Measurements from ENCODE around the gene SCP2.

The SCP2 gene

GRCh38 chr1:52928015-52928404 lies 934 bp downstream of the SCP2 start:
- no peaks in the 10 kb centered on the region for H3K9me2 ChIP-seq (ENCODE audit: low read depth, low read length)
- no peaks in the 10 kb centered on the region for H3F3A ChIP-seq (ENCODE audit: insufficient read depth, low read length)
- TF ChIP-seq CTCF (IDR thresholded peaks at IDR 0.05; ENCODE audit: low read length) (no peak), EZH2 (IDR thresholded peaks at IDR 0.05; ENCODE audit: borderline replicate concordance, low read length) (no peak)
- no peaks in the 10 kb centered on the region for H3K79me2 ChIP-seq (ENCODE audit: insufficient read depth, low read length)
- H3K4me3 ChIP-seq (ENCODE audit: low read depth, low read length, poor library complexity, severe bottlenecking), result no peak overlapping the region
- no peaks in the 10 kb centered on the region for H3K36me3 ChIP-seq (ENCODE audit: insufficient read depth, low read length)
- no peaks in the 10 kb centered on the region for H3K9me3 ChIP-seq (ENCODE audit: low read length)
- no peaks in the 10 kb centered on the region for H4K20me1 ChIP-seq (ENCODE audit: insufficient read depth, low read length)
- H2AFZ ChIP-seq (ENCODE audit: low read length), result no peak overlapping the region
- no peak overlapping the region for H3K27ac ChIP-seq (ENCODE audit: low read depth, low read length, poor library complexity, severe bottlenecking)
- no peaks in the 10 kb centered on the region for H3K4me1 ChIP-seq (ENCODE audit: insufficient read depth, low read length, severe bottlenecking)
- no peak overlapping the region for H3K9ac ChIP-seq (ENCODE audit: low read length)
- 0 out of 2 replicates have a peak, but pooled peaks cover 4% of the 10 kb centered on the region for H3K27me3 ChIP-seq (ENCODE audit: insufficient read depth, low read length)
- no peak overlapping the region for H3K4me2 ChIP-seq (ENCODE audit: low read length)

- H3K9ac ChIP-seq (ENCODE audit: low read length), result no peak overlapping the region
- H3K27me3 ChIP-seq (ENCODE audit: insufficient read depth, low read length), result 0 out of 2 replicates have a peak, but pooled peaks cover 4% of the 10 kb centered on the region
- H3K4me2 ChIP-seq (ENCODE audit: low read length), result no peak overlapping the region
- no peak overlapping the region for H2AFZ ChIP-seq (ENCODE audit: low read length)
- H3K9me2 ChIP-seq (ENCODE audit: low read depth, low read length), result no peaks in the 10 kb centered on the region
- no peak overlapping the region for H3K27ac ChIP-seq (ENCODE audit: low read depth, low read length, poor library complexity, severe bottlenecking)
- H3K9me3 ChIP-seq (ENCODE audit: low read length), result no peaks in the 10 kb centered on the region
- H4K20me1 ChIP-seq (ENCODE audit: insufficient read depth, low read length), result no peaks in the 10 kb centered on the region
- H3K4me1 ChIP-seq (ENCODE audit: insufficient read depth, low read length, severe bottlenecking), result no peaks in the 10 kb centered on the region
- TF ChIP-seq EZH2 (IDR thresholded peaks at IDR 0.05; ENCODE audit: borderline replicate concordance, low read length) (no peak), CTCF (IDR thresholded peaks at IDR 0.05; ENCODE audit: low read length) (no peak)
- no peak overlapping the region for H3K4me3 ChIP-seq (ENCODE audit: low read depth, low read length, poor library complexity, severe bottlenecking)
- H3F3A ChIP-seq (ENCODE audit: insufficient read depth, low read length), result no peaks in the 10 kb centered on the region
- H3K79me2 ChIP-seq (ENCODE audit: insufficient read depth, low read length), result no peaks in the 10 kb centered on the region
- H3K36me3 ChIP-seq (ENCODE audit: insufficient read depth, low read length), result no peaks in the 10 kb centered on the region
These were observed 1.9 kb downstream of the SCP2 start for GRCh38 chr1:52929019-52929418.

- no peaks in the 10 kb centered on the region for H3K36me3 ChIP-seq (ENCODE audit: insufficient read depth, low read length)
- H4K20me1 ChIP-seq (ENCODE audit: insufficient read depth, low read length), result no peaks in the 10 kb centered on the region
- no peaks in the 10 kb centered on the region for H3K4me1 ChIP-seq (ENCODE audit: insufficient read depth, low read length, severe bottlenecking)
- no peak overlapping the region for H3K4me2 ChIP-seq (ENCODE audit: low read length)
- no peak overlapping the region for H3K9ac ChIP-seq (ENCODE audit: low read length)
- TF ChIP-seq EZH2 (IDR thresholded peaks at IDR 0.05; ENCODE audit: borderline replicate concordance, low read length) (no peak), CTCF (IDR thresholded peaks at IDR 0.05; ENCODE audit: low read length) (no peak)
- H2AFZ ChIP-seq (ENCODE audit: low read length), result no peak overlapping the region
- H3K4me3 ChIP-seq (ENCODE audit: low read depth, low read length, poor library complexity, severe bottlenecking), result no peak overlapping the region
- no peak overlapping the region for H3K27ac ChIP-seq (ENCODE audit: low read depth, low read length, poor library complexity, severe bottlenecking)
- H3K9me2 ChIP-seq (ENCODE audit: low read depth, low read length), result no peaks in the 10 kb centered on the region
- no peaks in the 10 kb centered on the region for H3K79me2 ChIP-seq (ENCODE audit: insufficient read depth, low read length)
- H3K27me3 ChIP-seq (ENCODE audit: insufficient read depth, low read length), result 0 out of 2 replicates have a peak, but pooled peaks cover 4% of the 10 kb centered on the region
- H3K9me3 ChIP-seq (ENCODE audit: low read length), result no peaks in the 10 kb centered on the region
- no peaks in the 10 kb centered on the region for H3F3A ChIP-seq (ENCODE audit: insufficient read depth, low read length)
These were observed 10.5 kb downstream of the SCP2 start for GRCh38 chr1:52937433-52938182.
